Gastrocnemius medialis (tissue), 4 donors: ENCODE measurements around the gene TFEB.

Experiments
- POLR2A ChIP-seq, 2 donors: fragments of 450-650 bp; IDR thresholded peaks; one replicate each; pipeline ENCODE4 v1.6.1; 2017; ENCODE audit warnings: antibody characterized with exemption in 2 of 2, mild to moderate bottlenecking in 2 of 2, moderate library complexity in 2 of 2
- TF ChIP-seq, protein P1 (sequence below), 5 experiments: fragments of 450-650 bp in 3 of 5; fragments of 200-600 bp in 2 of 5; sonication (generic) in 2 of 5; IDR thresholded peaks in 4 of 5; conservative IDR thresholded peaks in 1 of 5; 1 replicate in 4 of 5; 2 replicates in 1 of 5; pipeline ENCODE4 v1.5.1; 2016 to 2019; ENCODE audit warnings: antibody characterized with exemption in 5 of 5, mild to moderate bottlenecking in 3 of 5, moderate library complexity in 3 of 5

DNA sequence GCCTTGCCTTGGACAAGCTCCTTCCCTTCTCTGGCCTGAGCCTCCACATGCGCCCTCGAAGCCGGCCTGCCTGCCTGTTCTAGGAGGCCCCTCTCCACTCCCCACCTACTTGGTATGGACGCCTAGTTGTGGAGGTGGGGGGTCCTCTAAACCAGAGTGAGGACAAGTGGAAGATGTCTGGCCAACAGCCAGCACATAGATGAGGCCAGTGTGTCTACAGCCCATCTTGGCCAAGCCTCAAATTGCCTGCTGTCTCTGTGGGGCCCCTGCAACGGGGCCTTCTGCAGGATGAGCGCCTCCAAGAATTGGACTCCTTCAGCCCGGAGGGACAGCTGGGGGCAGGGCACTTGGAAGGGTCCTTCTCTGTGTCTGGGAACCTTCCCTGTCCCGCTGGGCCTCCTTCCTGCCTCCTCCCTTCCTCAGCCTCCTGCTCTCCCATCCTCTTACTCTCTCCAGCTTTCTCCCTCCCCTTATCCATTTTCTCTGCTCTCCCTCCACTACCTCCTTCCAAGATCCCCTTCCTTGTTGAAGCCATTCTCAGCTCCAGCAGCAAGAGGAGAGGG is 95.5 kb downstream of the TFEB start:
- TF ChIP-seq, protein P1, sequence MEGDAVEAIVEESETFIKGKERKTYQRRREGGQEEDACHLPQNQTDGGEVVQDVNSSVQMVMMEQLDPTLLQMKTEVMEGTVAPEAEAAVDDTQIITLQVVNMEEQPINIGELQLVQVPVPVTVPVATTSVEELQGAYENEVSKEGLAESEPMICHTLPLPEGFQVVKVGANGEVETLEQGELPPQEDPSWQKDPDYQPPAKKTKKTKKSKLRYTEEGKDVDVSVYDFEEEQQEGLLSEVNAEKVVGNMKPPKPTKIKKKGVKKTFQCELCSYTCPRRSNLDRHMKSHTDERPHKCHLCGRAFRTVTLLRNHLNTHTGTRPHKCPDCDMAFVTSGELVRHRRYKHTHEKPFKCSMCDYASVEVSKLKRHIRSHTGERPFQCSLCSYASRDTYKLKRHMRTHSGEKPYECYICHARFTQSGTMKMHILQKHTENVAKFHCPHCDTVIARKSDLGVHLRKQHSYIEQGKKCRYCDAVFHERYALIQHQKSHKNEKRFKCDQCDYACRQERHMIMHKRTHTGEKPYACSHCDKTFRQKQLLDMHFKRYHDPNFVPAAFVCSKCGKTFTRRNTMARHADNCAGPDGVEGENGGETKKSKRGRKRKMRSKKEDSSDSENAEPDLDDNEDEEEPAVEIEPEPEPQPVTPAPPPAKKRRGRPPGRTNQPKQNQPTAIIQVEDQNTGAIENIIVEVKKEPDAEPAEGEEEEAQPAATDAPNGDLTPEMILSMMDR (IDR thresholded peaks at IDR 0.05 in 4 of 5, conservative IDR thresholded peaks at IDR 0.05 in 1 of 5): no peak
- TF ChIP-seq POLR2A (IDR thresholded peaks at IDR 0.05): no peak
